GM23248 (cell line): ENCODE data around the gene HSPA1L.

Source experiments
- EZH2 ChIP-seq: fragments of 200-600 bp; sonication (generic); IDR thresholded peaks from 2 replicates; pipeline ENCODE4 v1.6.1; 2018; ENCODE audit warnings: antibody characterized with exemption, mild to moderate bottlenecking; ENCODE audit not compliant: insufficient read depth, poor library complexity, severe bottlenecking
- EZH2phosphoT487 ChIP-seq: fragments of 200-600 bp; sonication (generic); IDR thresholded peaks from 2 replicates; pipeline ENCODE4 v1.6.1; 2018; ENCODE audit warnings: antibody characterized with exemption, moderate library complexity, mild to moderate bottlenecking, low read depth; ENCODE audit not compliant: insufficient read depth

DNA sequence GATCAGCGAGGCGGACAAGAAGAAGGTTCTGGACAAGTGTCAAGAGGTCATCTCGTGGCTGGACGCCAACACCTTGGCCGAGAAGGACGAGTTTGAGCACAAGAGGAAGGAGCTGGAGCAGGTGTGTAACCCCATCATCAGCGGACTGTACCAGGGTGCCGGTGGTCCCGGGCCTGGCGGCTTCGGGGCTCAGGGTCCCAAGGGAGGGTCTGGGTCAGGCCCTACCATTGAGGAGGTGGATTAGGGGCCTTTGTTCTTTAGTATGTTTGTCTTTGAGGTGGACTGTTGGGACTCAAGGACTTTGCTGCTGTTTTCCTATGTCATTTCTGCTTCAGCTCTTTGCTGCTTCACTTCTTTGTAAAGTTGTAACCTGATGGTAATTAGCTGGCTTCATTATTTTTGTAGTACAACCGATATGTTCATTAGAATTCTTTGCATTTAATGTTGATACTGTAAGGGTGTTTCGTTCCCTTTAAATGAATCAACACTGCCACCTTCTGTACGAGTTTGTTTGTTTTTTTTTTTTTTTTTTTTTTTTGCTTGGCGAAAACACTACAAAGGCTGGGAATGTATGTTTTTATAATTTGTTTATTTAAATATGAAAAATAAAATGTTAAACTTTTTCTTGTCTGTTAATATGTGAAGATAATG lies 14.7 kb upstream of the HSPA1L start:
- no peak for TF ChIP-seq EZH2
- TF ChIP-seq EZH2phosphoT487: no peak
